HG03095 (cell line): Measurements from ENCODE around the gene CSNK1G2.
"Not testable (repeated sequence)": the region's sequence is repeated elsewhere in the genome, so short reads cannot be mapped to it uniquely, and the experiment has no call there.

ENCODE experiments used
- ATAC-seq: cut with Tn5 transposase; IDR thresholded peaks from one replicate; pipeline ENCODE4 v1.9.1; 2021; ENCODE audit warnings: moderate library complexity; ENCODE audit not compliant: unreplicated experiment

Gene CSNK1G2

DNA sequence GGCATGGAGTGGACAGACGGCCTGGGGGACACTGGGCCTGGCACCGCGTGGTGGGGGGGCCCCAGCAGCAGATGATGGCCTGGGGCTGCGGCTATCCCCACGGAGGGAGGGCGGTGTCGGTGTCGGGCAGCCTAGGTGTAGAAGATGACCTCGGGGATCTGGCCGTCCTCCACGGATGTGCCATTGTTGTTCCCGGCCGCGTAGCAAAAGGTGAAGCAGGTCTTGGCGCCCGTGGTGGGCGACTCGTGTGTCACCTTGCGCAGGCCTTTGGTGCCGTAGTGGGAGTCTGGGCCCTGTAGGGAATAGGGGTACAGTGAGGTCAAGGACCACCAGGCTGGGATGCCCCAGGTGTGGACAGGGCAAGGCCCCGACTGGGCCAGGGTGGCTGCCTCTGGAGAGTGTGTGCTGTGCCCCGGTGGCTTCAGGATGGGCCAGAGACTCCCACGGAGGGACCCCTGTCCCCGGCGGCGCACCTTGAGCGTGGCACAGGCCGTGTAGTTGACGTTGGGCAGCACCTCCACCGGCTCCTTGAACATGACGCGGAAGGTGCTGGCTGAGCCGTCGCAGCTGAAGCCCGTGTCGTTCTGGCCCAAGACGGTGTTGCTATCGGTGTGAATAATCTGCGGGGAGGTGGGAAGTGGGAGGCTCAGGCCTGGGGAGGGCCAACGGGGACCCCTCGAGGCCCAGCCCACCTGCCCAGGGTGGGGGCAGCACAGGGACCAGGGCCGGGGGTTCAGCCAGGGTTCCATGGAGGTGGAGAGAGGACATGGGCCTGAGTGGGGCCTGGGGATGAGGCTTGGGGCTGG, 45.6 kb downstream of the CSNK1G2 start:
- ATAC-seq, result no peak

- no peak for ATAC-seq
These were observed 46.5 kb downstream of the CSNK1G2 start for GRCh38 chr19:1987197-1988187.

GRCh38 chr19:1988464-1988863, 47.5 kb downstream of the CSNK1G2 start:
- ATAC-seq, result not testable (repeated sequence)

- no peak for ATAC-seq
These were observed 48.7 kb downstream of the CSNK1G2 start for GRCh38 chr19:1989513-1990229.

DNA sequence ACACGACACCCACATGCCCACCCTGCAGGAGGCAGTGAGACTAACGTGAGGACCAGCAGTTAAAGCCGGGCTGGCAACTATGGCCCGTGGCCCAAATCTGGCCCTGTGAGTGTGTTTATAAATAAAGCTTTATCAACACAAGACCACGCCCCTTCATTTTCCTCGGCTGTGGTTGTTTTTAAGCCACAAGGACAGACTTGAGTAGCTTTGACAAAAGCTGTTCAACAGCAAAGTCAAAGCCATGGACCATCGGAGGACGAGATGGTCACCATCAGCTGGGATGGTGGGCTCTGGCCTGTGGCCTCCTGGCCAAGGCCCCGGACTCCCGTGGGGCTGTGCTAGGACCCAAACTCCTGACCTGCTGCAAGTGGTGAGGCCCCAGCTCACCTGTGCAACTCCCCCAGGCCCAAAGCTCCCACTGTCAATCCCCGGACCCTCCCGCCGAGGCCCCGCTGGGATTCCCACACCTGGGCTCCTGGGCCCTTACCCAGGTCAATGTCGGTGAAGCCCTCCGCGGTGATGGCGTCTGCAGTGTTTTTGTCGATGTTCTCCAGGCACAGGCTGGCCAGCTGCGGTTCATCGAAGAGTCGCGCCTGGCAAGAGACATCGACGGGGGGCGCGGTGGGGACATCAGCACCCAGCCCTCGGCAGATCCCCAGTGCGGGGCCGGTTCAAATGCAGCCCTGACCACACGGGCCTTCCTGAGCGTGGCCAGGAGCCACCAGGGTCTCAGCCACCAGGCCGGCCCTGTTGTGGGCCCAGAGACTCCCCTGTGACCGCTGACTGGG, 49.5 kb downstream of the CSNK1G2 start:
- no peak for ATAC-seq

DNA sequence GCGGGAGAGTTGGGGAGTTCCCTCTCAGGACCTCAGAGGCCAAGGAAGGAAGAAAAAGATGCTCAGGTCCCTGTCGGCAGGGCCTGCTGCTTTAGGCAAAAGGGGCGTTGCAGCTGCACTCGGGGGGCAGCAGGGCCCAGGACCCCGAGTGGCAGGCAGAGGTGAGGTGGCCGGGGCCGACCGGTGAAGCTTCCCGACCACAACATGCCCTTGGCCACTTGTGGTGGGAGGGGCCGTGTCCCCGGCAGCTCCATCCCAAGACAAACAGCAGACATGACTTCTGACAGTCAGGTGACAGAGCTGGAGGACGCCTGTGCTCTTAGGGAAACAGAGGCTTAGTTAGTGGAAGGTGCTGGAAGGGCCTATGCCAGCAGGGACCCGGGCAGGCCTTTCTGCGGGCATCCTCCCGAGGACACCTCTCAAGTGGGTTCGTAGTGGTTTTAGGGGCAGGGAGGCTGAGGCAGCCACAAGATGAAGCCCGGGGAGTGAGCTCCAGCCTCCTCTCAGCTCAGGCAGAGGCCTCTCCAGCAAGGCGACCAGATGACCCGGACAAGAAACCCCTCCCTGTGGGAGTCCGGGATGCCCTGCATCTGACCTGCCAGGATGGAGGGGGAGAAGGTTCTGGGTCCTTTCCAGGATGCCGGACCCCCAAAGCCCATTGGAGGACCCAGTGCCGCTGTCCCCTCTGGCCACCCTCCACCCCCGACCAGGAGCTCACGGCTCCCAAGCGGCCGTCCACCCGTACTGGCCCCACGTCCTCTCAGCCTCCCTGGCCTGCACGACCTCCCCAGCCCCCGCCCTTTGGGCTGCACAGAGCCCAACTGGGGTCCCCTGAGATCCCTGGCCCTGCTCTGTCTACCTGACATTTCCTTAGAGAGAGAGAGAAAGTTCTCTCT, 50.3 kb downstream of the CSNK1G2 start:
- no peak for ATAC-seq

DNA sequence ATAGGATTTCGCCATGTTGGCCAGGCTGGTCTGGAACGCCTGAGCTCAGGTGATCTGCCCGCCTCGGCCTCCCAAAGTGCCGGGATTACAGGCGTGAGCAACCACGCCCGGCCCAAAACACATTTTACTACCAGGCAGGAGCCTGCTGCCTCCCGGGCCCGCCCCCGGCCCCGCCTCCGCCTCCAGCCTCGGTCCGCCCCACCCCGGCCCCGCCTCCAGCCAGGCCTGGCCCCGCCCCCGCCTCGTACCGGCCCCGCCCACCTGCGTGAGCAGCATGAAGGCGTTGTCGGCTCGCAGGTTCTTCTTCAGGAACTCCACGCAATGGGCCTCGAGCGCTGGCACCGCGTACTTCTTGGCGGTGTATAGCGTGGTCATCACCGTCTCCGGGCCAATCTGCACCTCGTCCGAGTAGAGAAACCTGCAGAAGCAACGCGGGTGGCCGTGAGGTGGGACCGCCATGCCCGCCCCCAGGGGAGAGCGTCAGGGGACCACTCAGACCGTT, 51.8 kb downstream of the CSNK1G2 start:
- ATAC-seq, result no peak

- no peak for ATAC-seq
These were observed 56.6 kb downstream of the CSNK1G2 start for GRCh38 chr19:1997353-1998233.

GRCh38 chr19:1998712-1999708, 58.0 kb downstream of the CSNK1G2 start:
- ATAC-seq, result no peak

DNA sequence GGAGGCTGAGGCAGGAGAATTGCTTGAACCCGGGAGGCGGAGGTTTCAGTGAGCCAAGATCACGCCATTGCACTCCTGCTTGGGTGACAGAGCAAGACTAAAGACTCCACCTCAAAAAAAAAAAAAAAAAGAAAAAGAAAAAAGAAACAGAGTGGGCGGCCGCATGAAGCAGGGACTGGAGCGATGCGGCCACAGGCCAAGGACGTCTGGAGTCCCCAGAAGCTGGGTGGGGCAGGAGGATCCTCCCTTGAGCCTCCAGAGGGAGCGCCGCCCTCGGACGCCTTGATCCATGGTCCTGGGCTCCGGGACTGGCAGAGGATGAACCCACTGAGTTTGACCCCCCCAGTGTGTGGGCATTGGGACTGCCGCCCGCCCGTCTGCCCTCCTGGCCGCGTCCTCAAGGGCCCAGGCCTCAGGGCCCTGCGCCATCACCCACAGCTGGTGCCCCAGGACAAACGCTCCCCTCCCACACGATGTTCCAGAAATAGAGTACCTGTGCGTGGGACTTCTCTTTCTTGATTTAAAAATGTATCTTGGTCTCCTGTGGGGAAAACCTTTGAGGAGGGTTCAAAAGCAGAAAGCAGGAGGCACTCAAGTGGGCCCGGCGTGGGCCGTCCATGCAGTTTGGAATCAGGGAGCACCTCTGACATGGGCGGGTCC, 59.0 kb downstream of the CSNK1G2 start:
- no peak for ATAC-seq

DNA sequence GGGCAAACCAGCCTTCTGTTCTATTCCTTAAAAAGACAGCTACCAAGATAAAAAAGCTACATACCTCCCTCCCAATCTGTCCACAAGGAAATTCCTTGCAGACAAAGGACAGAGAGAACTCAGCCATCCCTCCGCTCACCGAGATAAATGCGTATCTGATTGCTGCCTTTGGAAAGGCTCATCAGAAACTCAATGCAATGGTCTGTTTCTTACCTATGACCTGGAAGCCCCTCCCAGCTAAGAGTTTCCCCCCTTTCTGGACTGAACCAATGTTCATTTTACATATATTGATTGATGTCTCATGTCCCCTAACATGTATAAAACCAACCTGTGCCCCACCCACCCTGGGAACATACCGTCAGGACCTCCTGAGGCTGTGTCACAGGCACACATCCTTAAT, 62.9 kb downstream of the CSNK1G2 start:
- ATAC-seq, result no peak

GRCh38 chr19:2010135-2010668, 69.2 kb downstream of the CSNK1G2 start:
- no peak for ATAC-seq

GRCh38 chr19:2011169-2011568, 70.2 kb downstream of the CSNK1G2 start:
- no peak for ATAC-seq

DNA sequence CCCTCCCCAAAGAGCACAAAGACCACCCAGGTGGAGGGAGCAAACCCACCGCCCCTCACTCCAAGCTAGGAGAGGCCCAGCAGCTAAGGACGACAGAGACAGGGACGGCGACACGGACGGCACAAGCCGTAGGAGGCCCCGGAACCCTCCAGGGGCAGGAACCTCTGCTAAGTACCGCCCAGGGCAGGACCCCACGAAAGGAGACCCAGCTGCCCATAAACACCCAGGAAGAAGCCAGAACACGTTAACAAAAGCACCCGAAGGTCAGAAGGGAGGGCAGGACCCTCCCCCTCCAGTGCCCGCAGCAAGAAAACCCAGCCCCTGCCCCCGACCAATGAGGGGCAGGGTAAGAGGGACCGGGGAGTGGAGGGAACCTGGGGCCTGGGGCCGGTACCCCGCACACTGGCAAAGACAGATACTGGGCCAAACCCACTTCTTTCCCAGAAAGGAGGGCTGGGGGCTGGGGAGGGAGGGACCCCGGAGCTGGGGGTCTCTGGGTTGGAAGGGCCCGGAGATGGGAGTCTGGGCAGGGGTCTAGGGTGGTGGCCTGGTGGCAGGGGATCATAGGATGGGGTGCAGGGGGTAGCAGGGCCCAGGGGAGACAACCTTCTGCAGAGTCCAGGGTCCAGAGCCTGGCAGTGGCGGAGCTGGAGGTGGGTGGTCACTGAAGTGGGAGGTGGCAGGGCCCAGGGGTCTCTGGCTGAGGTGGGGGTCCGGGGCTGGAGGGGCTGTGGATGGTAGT, 72.1 kb downstream of the CSNK1G2 start:
- no peak for ATAC-seq

DNA sequence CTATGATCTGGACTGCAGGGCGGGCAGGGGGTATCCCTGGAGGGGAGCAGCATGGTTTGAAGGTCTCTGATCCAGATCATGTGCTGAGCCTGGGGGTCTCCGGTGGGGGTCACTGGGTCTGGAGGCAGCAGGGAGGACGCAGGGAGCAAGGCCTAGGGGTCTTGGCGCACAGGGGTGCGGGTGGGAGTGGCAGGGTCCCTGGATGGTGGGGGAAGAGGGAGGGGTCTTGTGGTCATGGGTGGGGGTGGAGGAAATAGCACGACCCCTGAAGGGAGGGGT, 72.7 kb downstream of the CSNK1G2 start:
- no peak for ATAC-seq

GRCh38 chr19:2014131-2014571, 73.2 kb downstream of the CSNK1G2 start:
- no peak for ATAC-seq
